HEK293 (cell line): ENCODE measurements around the gene ANAPC5.

ENCODE experiments used
- CTCF ChIA-PET: fragments of 350-600 bp; formaldehyde crosslinking; extraction: SDS; loops from one replicate; lab custom pipeline; 2021; ENCODE audit warnings: antibody characterized with exemption; lab: Yijun Ruan, JAX
- POLR2A ChIA-PET: fragments of 300-600 bp; formaldehyde crosslinking; extraction: SDS; loops from one replicate; lab custom pipeline; 2020; ENCODE audit warnings: antibody characterized with exemption, inconsistent platforms; lab: Yijun Ruan, JAX
- H3K27ac ChIP-seq: fragments of 200-500 bp; sonication (Bioruptor generic); 2 replicates; pipeline ENCODE4 v1.5.1; 2014; ENCODE audit warnings: low read depth, low read length, control low read depth, inconsistent platforms; ENCODE audit errors: extremely low read depth
- H3K36me3 ChIP-seq, 2 experiments: fragments of 200-500 bp in 1 of 2; sonication (Bioruptor generic) in 1 of 2; 1 replicate in 1 of 2; 2 replicates in 1 of 2; pipeline ENCODE4 v1.5.1; 2014 to 2017; ENCODE audit warnings: inconsistent platforms in 2 of 2, low read length in 2 of 2; ENCODE audit not compliant: control insufficient read depth in 2 of 2, insufficient read depth in 1 of 2
- H3K4me1 ChIP-seq: fragments of 200-500 bp; sonication (Bioruptor generic); 2 replicates; pipeline ENCODE4 v1.5.1; 2014; ENCODE audit warnings: mild to moderate bottlenecking, low read length, inconsistent platforms; ENCODE audit not compliant: control insufficient read depth, insufficient read depth
- H3K4me3 ChIP-seq: 2 replicates; pipeline ENCODE4 v1.5.1; 2011; ENCODE audit warnings: low read depth, mild to moderate bottlenecking, control low read depth, low read length, moderate library complexity
- H3K9me3 ChIP-seq: fragments of 200-500 bp; sonication (Bioruptor generic); 2 replicates; pipeline ENCODE4 v1.5.1; 2014; ENCODE audit warnings: low read depth, low read length, inconsistent platforms; ENCODE audit not compliant: control insufficient read depth, insufficient read depth
- AEBP2 ChIP-seq: fragments of 450-650 bp; formaldehyde crosslinking; IDR thresholded peaks from 2 replicates; pipeline ENCODE4 v1.5.1; 2016; ENCODE audit warnings: missing biosample characterization, missing genetic modification characterization, borderline replicate concordance
- EGR2 ChIP-seq: fragments of 450-650 bp; formaldehyde crosslinking; IDR thresholded peaks from 2 replicates; pipeline ENCODE4 v1.5.1; 2016; ENCODE audit warnings: low read depth, missing biosample characterization, missing genetic modification characterization
- HOXC10 ChIP-seq: sonication (generic); formaldehyde crosslinking; IDR thresholded peaks from 2 replicates; pipeline ENCODE4 v1.8.1; 2023; ENCODE audit warnings: mild to moderate bottlenecking, missing genetic modification reagents
- KLF8 ChIP-seq: fragments of 450-650 bp; formaldehyde crosslinking; IDR thresholded peaks from 2 replicates; pipeline ENCODE4 v1.5.1; 2016; ENCODE audit warnings: missing biosample characterization, missing genetic modification characterization
- MYNN ChIP-seq: fragments of 450-650 bp; formaldehyde crosslinking; IDR thresholded peaks from 2 replicates; pipeline ENCODE4 v1.5.1; 2016; ENCODE audit warnings: missing biosample characterization, missing genetic modification characterization, borderline replicate concordance
- OSR2 ChIP-seq: fragments of 450-650 bp; formaldehyde crosslinking; IDR thresholded peaks from 2 replicates; pipeline ENCODE4 v1.5.1; 2016; ENCODE audit warnings: missing biosample characterization, missing genetic modification characterization
- PATZ1 ChIP-seq: fragments of 450-650 bp; formaldehyde crosslinking; IDR thresholded peaks from 2 replicates; pipeline ENCODE4 v1.5.1; 2016; ENCODE audit warnings: missing biosample characterization, missing genetic modification characterization
- SCRT1 ChIP-seq: fragments of 450-650 bp; formaldehyde crosslinking; IDR thresholded peaks from 2 replicates; pipeline ENCODE4 v1.5.1; 2016; ENCODE audit warnings: missing biosample characterization, missing genetic modification characterization, borderline replicate concordance
- TCF7L2 ChIP-seq: IDR thresholded peaks from 2 replicates; pipeline ENCODE4 v1.6.1; 2011; ENCODE audit warnings: low read depth, mild to moderate bottlenecking, inconsistent platforms, low read length, moderate library complexity, borderline replicate concordance
- ZBTB49 ChIP-seq: fragments of 450-650 bp; formaldehyde crosslinking; IDR thresholded peaks from 2 replicates; pipeline ENCODE4 v1.5.1; 2016; ENCODE audit warnings: missing biosample characterization, missing genetic modification characterization, low read depth
- ZBTB7A ChIP-seq: fragments of 450-650 bp; formaldehyde crosslinking; IDR thresholded peaks from 2 replicates; pipeline ENCODE4 v1.5.1; 2016; ENCODE audit warnings: low read depth, missing biosample characterization, missing genetic modification characterization
- ZNF133 ChIP-seq: fragments of 450-650 bp; formaldehyde crosslinking; IDR thresholded peaks from 2 replicates; pipeline ENCODE4 v1.5.1; 2016; ENCODE audit warnings: missing biosample characterization, missing genetic modification characterization
- ZNF366 ChIP-seq: fragments of 450-650 bp; formaldehyde crosslinking; conservative IDR thresholded peaks from 2 replicates; pipeline ENCODE4 v1.5.1; 2016; ENCODE audit warnings: missing biosample characterization, missing genetic modification characterization
- ZNF510 ChIP-seq: fragments of 450-650 bp; formaldehyde crosslinking; IDR thresholded peaks from 2 replicates; pipeline ENCODE4 v1.5.1; 2018; ENCODE audit warnings: mild to moderate bottlenecking, missing genetic modification characterization, missing biosample characterization; ENCODE audit not compliant: insufficient replicate concordance
- ZNF610 ChIP-seq: fragments of 450-650 bp; formaldehyde crosslinking; IDR thresholded peaks from 2 replicates; pipeline ENCODE4 v1.5.1; 2016; ENCODE audit warnings: missing biosample characterization, missing genetic modification characterization, borderline replicate concordance
- ZNF626 ChIP-seq: fragments of 450-650 bp; sonication (Bioruptor Pico); formaldehyde crosslinking; IDR thresholded peaks from 2 replicates; pipeline ENCODE4 v1.5.1; 2018; ENCODE audit warnings: missing biosample characterization, missing genetic modification characterization, inconsistent platforms
- ZNF670 ChIP-seq: fragments of 450-650 bp; formaldehyde crosslinking; IDR thresholded peaks from 2 replicates; pipeline ENCODE4 v1.5.1; 2016; ENCODE audit warnings: missing biosample characterization, missing genetic modification characterization, low read depth
- ZNF785 ChIP-seq: fragments of 450-650 bp; formaldehyde crosslinking; IDR thresholded peaks from 2 replicates; pipeline ENCODE4 v1.5.1; 2016; ENCODE audit warnings: missing biosample characterization, missing genetic modification characterization
- ZNF837 ChIP-seq: fragments of 450-650 bp; formaldehyde crosslinking; IDR thresholded peaks from 2 replicates; pipeline ENCODE4 v1.5.1; 2016; ENCODE audit warnings: missing biosample characterization, missing genetic modification characterization

The ANAPC5 gene

GRCh38 chr12:121346747-121347146 lies 5.5 kb downstream of the ANAPC5 start (continued):
- TF ChIP-seq ZNF610 (tag by site-specific recombination) (no peak), KLF8 (tag by site-specific recombination) (no peak)

- peaks cover 56 to 76% of the 10 kb centered on the region in 2 experiments for H3K36me3 ChIP-seq
- POLR2A ChIA-PET, result no interaction called here
- CTCF ChIA-PET, result interaction anchor here (0.8 to 4.2 kb wide), 2 partner anchors 11 to 71 kb away, joined by 3 to 30 read pairs; no protein-coding TSS in a partner anchor
Measured at GRCh38 chr12:121345151-121345815, 6.9 kb downstream of the ANAPC5 start.

More at GRCh38 chr12:121345151-121345815, 6.9 kb downstream of the ANAPC5 start:
- H3K4me3 ChIP-seq, result no peak overlapping the region
- no peaks in the 10 kb centered on the region for H3K4me1 ChIP-seq
- TF ChIP-seq ZNF837 (tag by site-specific recombination) (no peak), MYNN (tag by site-specific recombination) (no peak), HOXC10 (CRISPR knock-in tag) (no peak), ZNF366 (tag by site-specific recombination) (no peak), PATZ1 (tag by site-specific recombination) (no peak), TCF7L2 (no peak), ZNF670 (no peak), OSR2 (tag by site-specific recombination) (no peak), ZNF133 (tag by site-specific recombination) (no peak), ZBTB49 (tag by site-specific recombination) (no peak), EGR2 (tag by site-specific recombination) (no peak), ZNF510 (tag by site-specific recombination) (no peak), ZNF626 (tag by site-specific recombination) (no peak), AEBP2 (tag by site-specific recombination) (no peak), SCRT1 (tag by site-specific recombination) (no peak), ZNF785 (tag by site-specific recombination) (no peak), ZBTB7A (no peak)
- H3K27ac ChIP-seq, result no peak overlapping the region
- no peaks in the 10 kb centered on the region for H3K9me3 ChIP-seq
